Kidney (tissue), 14 donors: ENCODE measurements around the gene C1QB. TPM values are rescaled to one million over a fixed set of nuclear protein-coding genes. Genes with fewer than 3 reads are reported as not detected.

Experiments used
- DNase-seq, 5 donors: peaks; one replicate each; pipeline ENCODE4 v3.0.0-alpha.2; 2013 to 2020
- FAIRE-seq: peaks from 2 replicates; lab custom pipeline; 2012; peaks lifted over from hg19 to GRCh38; lab: Jason Lieb, UNC
- H3K27ac ChIP-seq, 2 donors: one replicate each; pipeline ENCODE4 v1.7.0; 2013; ENCODE audit warnings: low read depth in 2 of 2, low read length in 2 of 2, inconsistent platforms in 1 of 2
- H3K27me3 ChIP-seq: one replicate; pipeline ENCODE4 v1.7.1; 2013; ENCODE audit warnings: low read length, inconsistent platforms; ENCODE audit not compliant: control insufficient read depth, insufficient read depth
- H3K36me3 ChIP-seq, 3 donors: one replicate each; pipeline versions ENCODE4 v1.7.0 to v1.7.1; 2013; ENCODE audit warnings: low read length in 3 of 3, control low read depth in 1 of 3, inconsistent platforms in 1 of 3; ENCODE audit not compliant: insufficient read depth in 3 of 3, control insufficient read depth in 2 of 3
- H3K4me1 ChIP-seq, 3 donors: one replicate each; pipeline versions ENCODE4 v1.7.0 to v1.7.1; 2013; ENCODE audit warnings: low read length in 3 of 3, inconsistent platforms in 1 of 3, low read depth in 1 of 3; ENCODE audit not compliant: control insufficient read depth in 2 of 3, insufficient read depth in 2 of 3
- H3K4me3 ChIP-seq, 3 donors: one replicate each; pipeline versions ENCODE4 v1.7.0 to v1.8.1; 2013; ENCODE audit warnings: low read length in 3 of 3, control low read depth in 1 of 3, inconsistent platforms in 1 of 3
- H3K9ac ChIP-seq, 3 donors: one replicate each; pipeline versions ENCODE4 v1.7.0 to v1.7.1; 2013; ENCODE audit warnings: low read length in 3 of 3, control low read depth in 1 of 3, inconsistent platforms in 1 of 3
- H3K9me3 ChIP-seq, 3 donors: one replicate each; pipeline versions ENCODE4 v1.7.0 to v1.7.1; 2013; ENCODE audit warnings: low read length in 3 of 3, control low read depth in 1 of 3, inconsistent platforms in 1 of 3; ENCODE audit not compliant: control insufficient read depth in 2 of 3, insufficient read depth in 1 of 3
- intact Hi-C: fragments of 100-400 bp; cut with DNase I; formaldehyde crosslinking; loops from one replicate; pipeline ENCODE4 v1.11.1; 2022
- polyA plus RNA-seq: library from polyadenylated mRNA; stranded (reverse); fragments of 350-450 nt; fragmentation: Illumina TruSeq; extraction: RNeasy Lipid Tissue Mini Kit (QIAGEN cat#74804); gene quantifications from one replicate; pipeline ENCODE4 v1.2.3, GENCODE V29; 2014; ENCODE audit warnings: low read depth, low replicate concordance; ENCODE audit not compliant: insufficient read depth
- total RNA-seq: library from RNA; stranded (reverse); fragmentation: NEBNext Ultra II Directional; extraction: Animal tissue kit (Norgen Biotek cat#: 25700); gene quantifications from one replicate; pipeline ENCODE4 v1.2.1, GENCODE V29; 2021
- TF ChIP-seq, protein P1 (sequence below): IDR thresholded peaks from 3 replicates; pipeline ENCODE4 v1.5.1; 2012; ENCODE audit warnings: mild to moderate bottlenecking, moderate library complexity, borderline replicate concordance; ENCODE audit not compliant: insufficient read depth; ENCODE audit errors: extremely low read depth
- donor health status: control.
- donor health status: control.
- donor health status: control.
- donor health status: control.
- donor health status: control.
- donor health status: DM: yes; HTN: yes; CAD: no.
- donor health status: Normal renal cell carcinoma (clear cell type).

C1QB gene
- total and polyA plus RNA-seq, 2 donors from 2014 or later = 95.1 to 296 TPM

DNA sequence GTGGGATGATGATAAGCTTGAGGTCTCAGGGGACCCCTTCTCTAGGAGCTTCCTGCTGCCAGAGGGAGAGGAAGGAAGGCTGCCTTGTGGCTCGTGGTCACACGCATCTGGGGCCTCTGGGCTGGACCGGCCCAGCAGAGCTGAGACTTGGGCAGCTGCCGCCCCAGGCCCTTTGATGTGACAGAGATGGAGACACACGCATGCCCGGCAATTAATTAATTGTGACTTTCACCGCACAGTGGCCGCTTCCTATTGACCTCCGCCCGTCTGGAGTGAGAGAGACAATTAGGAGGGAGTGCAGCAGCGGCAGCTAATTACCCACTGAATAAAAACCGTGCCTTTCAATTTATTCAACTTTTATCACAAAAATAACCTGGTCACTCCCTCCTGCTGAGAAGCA is 33.2 kb upstream of the C1QB start:
- TF ChIP-seq, protein P1, sequence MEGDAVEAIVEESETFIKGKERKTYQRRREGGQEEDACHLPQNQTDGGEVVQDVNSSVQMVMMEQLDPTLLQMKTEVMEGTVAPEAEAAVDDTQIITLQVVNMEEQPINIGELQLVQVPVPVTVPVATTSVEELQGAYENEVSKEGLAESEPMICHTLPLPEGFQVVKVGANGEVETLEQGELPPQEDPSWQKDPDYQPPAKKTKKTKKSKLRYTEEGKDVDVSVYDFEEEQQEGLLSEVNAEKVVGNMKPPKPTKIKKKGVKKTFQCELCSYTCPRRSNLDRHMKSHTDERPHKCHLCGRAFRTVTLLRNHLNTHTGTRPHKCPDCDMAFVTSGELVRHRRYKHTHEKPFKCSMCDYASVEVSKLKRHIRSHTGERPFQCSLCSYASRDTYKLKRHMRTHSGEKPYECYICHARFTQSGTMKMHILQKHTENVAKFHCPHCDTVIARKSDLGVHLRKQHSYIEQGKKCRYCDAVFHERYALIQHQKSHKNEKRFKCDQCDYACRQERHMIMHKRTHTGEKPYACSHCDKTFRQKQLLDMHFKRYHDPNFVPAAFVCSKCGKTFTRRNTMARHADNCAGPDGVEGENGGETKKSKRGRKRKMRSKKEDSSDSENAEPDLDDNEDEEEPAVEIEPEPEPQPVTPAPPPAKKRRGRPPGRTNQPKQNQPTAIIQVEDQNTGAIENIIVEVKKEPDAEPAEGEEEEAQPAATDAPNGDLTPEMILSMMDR = no peak
- Histone ChIP-seq H3K4me1 (no peaks in the 10 kb centered on the region), H3K4me3 (no peak overlapping the region), H3K27ac (no peak overlapping the region), H3K9ac (no peak overlapping the region), H3K27me3 (peaks cover 3% of the 10 kb centered on the region), H3K36me3 (no peaks in the 10 kb centered on the region), H3K9me3 (no peaks in the 10 kb centered on the region)
- FAIRE-seq (no peak), DNase-seq (no peak)
- intact Hi-C loops = no loop called here

GRCh38 chr1:22621761-22622160 is 31.3 kb upstream of the C1QB start:
- DNase-seq (no peak), FAIRE-seq (no peak)
- no peaks in the 10 kb centered on the region for H3K36me3 ChIP-seq
- H3K4me1 ChIP-seq = no peaks in the 10 kb centered on the region
- peaks cover 3% of the 10 kb centered on the region for H3K27me3 ChIP-seq
- no peak overlapping the region for H3K9ac ChIP-seq
- TF ChIP-seq, protein P1 = no peak
- H3K9me3 ChIP-seq = no peaks in the 10 kb centered on the region
- intact Hi-C loops = no loop called here
- no peak overlapping the region for H3K27ac ChIP-seq
- H3K4me3 ChIP-seq = no peak overlapping the region

DNA sequence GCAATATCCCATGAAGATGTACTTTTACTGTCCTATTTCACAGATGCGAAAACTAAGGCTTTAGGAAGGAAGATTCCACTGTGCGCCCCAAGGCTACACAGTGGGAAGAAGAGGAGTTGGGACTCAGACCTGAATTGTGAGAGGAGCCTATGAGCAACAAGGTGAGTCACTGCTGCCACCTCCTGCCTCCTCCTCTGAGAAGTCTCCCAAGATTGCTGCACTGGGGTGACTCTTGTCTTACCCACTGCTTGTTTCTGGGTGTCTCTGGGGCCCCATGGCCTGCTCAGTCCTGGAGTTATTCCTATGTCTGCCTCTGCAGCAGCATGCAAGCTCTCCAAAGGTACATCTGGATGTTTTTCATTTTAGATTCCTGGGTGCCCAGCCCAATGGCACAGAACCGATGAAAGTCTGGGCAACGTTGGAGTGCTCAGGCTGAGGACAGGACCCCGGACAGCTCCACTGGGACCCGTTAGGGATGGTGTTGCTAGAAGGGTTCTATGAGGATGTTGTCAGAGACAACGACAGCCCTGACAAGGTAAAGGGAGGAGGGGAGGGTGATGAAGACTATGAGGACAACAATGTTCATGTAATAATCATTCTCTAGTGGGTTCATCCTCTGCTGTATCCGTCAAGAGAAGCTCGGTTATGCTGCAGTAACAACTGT is 27.6 kb upstream of the C1QB start:
- TF ChIP-seq, protein P1 = no peak
- peak in 3 of 5 donors; percentile 46 to 59 (median 52) for DNase-seq

More for the DNA sequence above, 27.6 kb upstream of the C1QB start:
- intact Hi-C loops = no loop called here
- H3K4me1 ChIP-seq = no peaks in the 10 kb centered on the region
- H3K36me3 ChIP-seq = no peaks in the 10 kb centered on the region
- no peak for FAIRE-seq
- no peak overlapping the region for H3K4me3 ChIP-seq
- no peak overlapping the region for H3K9ac ChIP-seq
- H3K9me3 ChIP-seq = no peaks in the 10 kb centered on the region
- H3K27ac ChIP-seq = no peak overlapping the region
- H3K27me3 ChIP-seq = no peaks in the 10 kb centered on the region
